Hematopoietic multipotent progenitor cell treated with erythropoietin and hydrocortisone succinate and interleukin-3 and kit ligand, for 8 days (in vitro differentiated cells): ENCODE results near the gene C3orf85.

Experiments
- DNase-seq: peaks from one replicate; pipeline ENCODE4 v3.0.0-alpha.2; 2015

The C3orf85 gene

DNA sequence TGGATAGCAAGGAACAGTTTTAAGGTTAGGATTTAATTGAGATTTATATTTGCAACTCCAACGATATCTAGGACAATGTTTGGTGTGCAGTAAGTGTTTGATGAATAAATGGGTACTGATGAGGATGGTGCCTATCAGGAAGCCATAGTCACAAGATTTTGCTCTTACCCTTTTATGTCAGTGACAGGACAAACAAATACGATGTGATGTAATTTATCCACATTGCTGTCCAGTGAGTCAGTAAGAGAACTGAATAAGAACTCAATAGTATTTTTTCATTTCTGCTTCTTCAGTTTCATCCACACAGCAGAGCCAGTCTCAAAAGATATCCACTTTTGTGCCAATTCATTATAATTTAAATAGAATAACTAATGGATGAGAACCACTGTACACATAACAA is 18.5 kb downstream of the C3orf85 start:
- DNase-seq, result no peak

DNA sequence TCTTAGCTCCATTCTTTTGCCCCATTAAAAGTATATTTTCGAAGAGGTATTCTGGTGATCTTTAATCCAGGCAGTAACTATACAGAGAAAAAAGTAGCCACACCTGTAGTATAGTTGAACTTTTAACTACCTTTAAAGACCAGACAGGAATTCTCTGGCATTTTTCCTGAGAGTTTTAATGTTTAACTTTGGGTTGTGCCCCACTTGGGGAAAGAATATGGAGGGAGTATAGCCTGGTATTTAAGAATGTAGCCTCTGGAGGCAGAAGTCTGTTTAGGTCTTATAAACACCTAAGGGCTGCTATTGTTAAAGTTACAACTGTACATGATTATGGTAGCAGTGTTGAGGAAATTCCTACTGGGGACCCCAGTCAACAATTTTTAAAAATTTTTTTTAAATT is 19.3 kb downstream of the C3orf85 start:
- DNase-seq, result no peak

DNA sequence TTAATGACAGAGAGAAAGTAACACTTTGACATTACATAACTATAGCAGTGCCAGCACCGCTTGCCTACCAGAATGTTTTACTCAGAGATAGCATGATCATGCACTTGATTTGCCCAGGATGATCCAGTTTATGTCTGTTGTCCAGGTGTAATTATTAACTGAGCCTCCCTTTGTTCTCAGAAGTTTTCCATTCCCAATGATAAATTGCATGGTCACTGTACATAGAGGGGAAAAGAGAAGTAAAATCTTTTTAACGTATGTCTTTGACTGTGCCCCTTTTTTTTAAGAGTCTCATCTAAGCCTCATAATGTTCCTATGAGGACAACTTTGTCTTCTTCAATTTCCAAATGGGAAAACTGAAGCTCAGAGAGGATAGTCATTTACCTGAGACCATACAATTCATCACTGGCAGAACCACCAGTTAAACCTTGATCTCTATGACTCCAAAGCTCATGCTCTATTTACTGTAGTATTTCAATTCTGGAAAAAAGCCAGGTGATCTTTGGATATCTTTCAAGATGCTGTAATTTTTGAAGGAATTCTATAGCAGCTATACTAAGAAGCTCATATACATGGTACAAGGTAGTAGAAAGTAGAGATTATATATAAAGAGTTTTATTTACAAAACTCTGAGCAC is 25.1 kb downstream of the C3orf85 start:
- DNase-seq, result no peak

DNA sequence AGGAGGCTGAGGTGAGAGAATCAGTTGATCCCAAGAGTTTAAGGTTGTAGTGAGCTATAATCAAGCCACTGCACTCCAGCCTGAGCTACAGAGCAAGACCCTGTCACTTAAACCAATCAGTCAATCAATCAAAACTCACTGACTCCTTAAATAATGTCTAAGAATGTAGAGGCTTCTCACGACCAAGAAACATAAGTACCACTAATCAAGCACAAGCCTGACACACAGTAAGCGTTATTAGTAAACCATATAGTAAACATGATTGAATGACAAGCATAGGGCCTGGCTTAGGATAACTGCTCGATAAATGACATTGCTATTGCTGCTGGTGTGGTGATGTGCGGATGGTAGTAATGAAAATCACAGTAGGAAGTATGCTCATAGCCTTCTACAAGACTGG is 29.4 kb downstream of the C3orf85 start:
- no peak for DNase-seq

DNA sequence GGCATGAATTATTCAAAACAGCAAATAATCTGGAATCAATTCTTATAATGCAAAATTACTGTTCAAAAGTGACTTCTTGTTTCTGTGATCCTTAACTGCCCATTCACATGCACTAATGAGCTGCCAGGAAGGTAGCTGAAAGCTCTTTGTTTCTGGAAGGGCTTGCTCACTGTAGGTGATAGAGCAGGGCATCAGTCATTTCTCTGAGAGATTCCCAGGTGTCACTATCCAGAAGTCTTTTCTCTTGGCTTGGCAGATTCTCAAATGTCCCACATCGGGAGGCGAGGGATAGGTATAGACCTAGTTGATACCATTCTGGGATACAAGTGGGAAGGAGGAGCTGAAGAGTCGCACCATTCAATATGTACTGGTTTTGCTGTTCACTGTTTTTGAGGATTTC is 35.0 kb downstream of the C3orf85 start:
- DNase-seq, result no peak

DNA sequence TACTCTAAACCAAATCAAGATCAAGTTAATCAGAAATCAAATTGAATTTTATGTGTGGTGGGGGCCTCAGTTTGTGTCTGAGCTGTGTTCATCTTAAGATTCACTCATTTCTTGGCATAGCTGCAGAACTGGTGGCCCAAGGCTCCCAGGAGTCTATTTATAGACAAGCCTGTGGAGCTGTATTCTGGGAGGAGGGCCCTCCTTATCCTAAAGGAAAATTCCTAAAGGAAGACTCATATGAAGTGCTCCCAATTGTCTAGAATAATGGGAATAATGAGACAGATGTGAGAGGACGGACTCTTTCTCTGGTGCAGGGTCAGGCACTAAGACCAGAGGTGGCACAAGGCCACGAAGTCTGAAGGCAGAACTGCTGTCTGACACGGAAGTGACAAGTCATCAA is 38.9 kb downstream of the C3orf85 start:
- no peak for DNase-seq

DNA sequence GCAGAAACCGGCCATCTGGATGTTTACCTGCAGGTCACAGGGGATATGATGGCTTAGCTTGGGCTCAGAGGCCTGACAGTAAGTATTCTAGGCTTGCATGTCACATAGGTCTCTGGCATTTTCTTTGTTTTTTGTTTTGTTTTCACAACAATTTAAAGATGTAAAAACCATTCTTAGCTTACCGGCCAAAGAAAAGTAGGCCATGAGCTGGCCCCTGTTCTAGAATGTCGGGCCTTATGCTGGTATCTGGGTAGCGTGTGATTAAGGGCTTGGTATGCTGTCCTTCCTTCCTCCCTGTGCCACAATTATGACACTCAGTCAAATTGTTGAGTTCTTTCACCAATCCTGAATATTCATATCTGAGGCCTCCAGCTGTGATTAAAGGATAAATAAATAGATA is 40.2 kb downstream of the C3orf85 start:
- DNase-seq, result no peak

DNA sequence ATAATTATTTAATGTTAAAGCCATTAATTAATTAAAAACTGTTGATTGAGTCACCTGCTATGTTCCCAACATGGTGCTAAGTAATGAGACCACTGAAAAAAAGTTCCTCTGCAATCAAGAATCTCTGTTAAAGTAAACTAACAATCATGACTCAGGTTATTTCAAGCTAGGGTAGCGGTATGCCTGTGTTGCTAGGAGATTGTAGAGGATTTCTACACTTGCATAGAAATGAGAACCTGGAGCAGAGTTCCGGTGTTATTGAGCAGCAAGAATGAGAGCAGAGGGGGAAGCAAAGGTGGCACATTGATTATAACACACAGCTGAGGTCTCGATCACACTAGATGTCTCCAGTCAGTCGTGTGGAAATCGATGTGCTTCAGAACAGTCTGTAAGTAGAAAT is 41.4 kb downstream of the C3orf85 start:
- DNase-seq, result no peak

DNA sequence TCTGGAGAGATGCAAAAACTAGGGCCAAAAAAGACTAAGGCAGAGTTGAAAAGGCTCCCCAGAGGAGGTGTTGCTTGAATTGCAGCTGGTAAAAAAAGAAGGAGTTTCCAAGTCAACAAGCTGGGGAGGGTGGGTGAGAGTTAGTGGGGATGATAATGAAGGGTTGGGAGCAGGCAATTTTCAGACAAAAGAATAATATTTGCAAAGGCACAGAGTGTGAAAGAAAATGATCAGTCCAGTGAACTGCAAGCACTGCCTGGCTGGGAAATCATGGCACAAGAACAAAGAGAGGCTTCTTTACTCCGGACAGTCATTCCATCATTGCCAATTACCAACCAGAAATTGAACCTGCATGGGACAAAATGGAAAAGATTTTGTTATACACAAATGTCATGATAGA is 42.2 kb downstream of the C3orf85 start:
- no peak for DNase-seq

DNA sequence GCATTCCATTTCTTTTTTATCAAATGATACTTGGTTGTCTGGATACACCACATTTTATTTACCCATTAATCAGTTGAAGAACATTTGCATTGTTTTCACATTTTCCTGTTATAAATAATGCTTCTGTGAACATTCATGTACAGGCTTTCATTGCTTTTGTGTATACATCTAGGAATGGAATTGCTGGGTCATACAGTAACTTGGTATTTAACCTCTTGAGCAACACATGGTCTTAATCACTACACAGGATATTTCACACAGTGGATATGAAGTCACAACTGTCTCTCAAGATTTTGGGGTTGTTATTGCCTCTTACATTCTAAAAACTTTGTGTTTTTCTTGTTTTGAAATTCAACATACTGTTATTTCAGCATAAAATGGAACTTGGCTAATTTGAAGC is 48.2 kb downstream of the C3orf85 start:
- DNase-seq, result no peak

DNA sequence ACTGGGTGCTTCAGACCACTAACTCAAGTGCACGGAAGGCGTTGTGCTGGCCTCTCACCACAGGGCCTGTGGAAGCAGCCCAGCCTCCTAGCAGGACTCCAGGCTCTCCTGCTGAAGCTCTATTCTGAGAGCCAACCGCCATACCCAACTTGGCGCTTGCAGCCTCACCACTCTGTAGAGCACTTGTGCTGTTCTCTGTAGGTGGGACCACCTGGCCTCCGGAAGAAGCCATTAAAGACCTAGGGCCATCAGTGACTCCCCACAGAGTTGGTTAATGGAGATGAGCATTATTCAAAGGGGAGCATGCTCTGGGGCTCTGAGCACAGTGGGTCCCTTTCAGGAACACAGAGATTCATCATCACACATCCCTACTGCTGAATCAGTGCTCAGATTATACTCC is 50.9 kb downstream of the C3orf85 start:
- DNase-seq, result no peak

DNA sequence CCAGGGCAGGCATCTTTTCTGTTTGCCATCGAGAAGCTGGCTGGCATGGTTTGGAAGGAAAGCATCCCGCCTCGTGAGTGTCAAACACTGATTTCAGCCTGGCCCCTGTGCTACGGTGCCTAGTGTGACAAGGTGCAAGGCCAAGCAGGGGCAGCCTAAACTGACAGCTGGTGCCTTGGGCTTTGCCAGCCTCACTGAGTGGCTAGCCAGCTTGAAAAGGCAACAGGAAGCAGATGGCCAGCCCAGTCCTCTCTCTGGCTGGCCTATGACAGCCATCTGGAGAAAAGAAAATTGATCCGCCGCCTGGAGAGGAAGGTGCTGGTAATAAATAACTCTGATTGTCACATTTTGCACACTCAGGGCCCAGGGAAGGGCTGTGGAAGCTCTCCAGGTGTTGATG is 52.2 kb downstream of the C3orf85 start:
- DNase-seq, result no peak

DNA sequence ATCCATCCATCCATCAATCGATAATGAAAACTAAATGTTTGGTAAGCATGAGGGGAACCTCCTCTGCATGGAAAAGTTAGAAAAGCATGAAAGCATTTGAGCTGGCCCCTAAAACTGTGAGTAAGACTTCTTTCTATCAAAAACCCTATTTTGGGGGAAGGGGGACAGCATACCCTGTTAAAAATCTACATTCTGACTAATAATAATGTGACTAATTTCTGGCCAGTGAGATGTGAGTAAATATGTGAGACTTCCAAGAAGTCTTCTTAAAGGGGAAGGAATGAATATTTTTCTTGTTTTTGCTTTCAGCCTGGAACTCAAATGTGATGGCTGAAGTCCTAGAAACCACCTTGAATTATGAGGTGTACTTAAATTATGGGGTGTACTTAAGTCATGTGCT is 54.9 kb downstream of the C3orf85 start:
- DNase-seq, result no peak

DNA sequence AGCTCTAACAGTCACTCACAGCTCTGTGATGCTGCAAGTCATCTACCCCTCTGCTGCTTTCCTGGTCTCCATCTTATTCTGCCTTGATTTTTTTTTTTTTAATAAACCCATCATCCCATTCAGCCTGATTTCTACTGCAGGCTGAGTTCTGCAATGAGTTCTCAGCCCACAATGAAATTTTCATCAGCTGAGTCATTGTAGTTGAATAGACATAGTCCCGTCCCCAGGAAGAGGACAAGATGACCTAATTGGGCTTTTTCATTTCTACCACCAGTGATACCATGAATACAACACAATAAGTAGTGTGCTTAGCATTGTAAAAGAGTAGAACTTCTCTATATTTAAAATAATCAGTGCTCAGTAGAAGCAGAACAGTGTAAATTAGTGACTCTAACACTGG is 59.3 kb downstream of the C3orf85 start:
- DNase-seq, result no peak
